ENCODE data around the gene MELTF.

MELTF gene

DNA sequence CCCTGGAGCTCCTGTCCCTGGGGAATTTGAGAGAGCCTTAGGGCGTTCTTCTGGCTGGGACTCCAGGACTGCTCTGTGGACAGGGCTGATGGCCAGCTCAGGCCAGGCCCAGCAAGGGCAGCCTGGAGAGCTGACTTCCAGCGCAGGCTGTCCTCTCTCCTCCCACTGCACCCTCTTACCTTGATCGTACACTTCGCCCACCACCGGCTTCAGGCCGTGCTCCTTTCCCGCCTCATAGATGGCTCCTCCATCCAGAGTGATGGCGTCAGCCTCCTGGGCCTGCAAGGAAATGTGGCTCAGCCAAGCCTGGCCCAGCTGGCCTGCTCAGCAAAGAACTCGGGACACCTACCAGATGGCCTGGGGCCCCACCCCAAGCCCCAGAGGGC lies 3.1 kb downstream of the MELTF start:
- DNase-seq = no peak

DNA sequence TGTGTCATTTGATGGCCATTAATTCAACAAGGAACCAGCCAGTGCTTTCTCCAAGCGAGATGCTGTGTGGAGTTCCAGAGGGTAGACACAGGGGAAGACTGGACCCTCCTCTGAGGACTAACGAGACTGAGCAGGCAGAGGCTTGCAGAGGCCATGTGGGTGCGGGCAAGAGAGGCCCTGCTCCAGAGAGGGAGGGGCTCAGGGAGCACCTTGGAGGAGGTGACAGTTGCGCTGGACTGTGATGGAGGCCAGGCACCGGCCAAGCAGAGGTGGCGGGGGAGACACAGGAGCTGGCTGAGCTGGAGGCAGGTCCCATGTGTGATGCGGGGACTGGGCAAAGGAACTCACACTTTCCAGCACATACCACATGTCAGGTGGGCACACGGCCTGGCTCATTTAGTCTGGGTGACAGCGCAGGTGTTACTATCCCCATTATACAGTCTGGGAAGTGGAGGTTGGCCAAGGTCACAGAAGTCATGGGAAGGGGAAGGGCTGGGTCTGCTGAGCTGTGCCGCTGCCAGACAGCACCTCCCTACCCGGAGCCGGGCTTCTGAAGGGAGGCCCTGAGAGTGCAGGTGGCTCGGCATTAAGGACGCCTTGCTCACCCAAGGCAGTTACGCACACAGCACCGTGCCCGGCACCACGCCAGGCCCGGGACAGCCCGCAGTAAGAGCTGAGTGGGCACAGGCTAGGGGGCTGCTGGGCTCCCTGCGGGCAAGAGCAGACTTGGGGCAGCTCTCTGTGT lies 3.7 kb downstream of the MELTF start:
- no peak for DNase-seq

DNA sequence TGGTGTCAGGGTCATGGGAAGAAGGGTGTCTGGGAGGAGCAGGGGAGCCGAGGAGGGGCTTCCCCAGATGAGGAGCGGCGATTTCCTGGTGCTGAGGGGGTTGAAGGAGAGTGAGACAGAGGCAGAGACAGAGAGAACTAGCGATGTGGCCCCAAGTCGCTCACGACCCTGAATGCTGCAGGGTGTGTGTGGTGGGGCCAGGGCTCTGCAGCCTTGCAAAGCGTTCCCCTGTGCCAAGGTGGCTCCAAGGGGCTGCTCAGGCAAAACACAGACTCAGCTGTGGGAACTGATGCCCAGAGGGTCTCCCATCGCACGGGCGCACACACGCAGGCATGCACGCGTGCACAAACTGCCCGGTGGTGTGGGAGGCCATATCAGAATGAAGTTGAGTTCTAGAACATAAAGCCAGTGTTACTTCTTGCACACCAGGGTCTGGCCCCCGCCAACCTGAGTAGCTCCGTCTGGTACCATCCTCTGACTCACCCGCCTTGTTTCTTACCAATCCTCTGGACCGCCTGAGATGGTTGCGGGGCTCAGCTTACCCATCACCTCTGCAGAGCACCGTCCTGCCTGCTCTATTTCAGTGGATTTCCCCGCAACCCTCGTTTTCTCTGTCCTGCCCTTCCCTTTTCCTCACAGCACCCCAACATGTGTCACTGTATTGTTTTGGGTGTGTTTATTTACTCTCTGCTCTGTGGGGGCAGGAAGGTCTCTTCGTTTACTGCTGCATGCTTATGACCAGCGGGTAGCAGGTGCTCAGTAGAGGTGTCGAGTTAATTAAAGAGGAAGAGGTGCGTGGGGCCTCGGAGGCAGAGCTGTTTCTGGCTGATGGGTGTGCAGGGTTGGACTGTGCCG lies 4.5 kb downstream of the MELTF start:
- no peak for DNase-seq

DNA sequence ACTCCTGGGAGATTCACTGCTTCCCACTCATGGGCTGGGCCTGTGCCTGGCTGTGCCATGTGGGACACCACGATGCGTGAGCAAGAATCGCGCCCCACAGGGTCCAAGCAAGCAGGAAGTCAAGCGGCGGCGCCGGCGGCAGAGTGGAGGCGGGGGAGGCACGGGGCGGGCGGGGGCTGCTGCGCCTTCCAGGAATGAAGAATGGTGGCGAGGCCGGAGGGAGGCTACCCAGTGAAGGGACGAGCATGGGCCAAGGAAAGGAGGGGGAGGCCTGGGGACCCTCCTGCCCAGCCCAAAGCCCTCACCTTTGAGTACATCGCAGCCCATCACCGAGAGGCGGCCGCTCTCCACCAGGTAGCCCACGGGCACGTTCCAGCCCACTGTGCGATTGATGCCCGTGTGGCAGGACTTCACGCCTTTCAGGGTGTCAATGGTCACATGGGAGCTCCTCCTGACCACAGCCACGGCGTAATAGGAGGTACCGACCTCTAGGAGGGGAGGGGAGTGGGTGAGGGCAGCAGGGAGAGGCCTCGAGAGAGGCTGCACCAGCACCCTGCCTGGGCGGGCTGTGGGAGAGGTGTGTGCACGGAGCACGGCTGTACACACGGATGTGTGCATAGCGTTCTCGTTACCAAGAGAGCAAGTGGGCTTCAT lies 5.5 kb downstream of the MELTF start:
- DNase-seq = no peak

DNA sequence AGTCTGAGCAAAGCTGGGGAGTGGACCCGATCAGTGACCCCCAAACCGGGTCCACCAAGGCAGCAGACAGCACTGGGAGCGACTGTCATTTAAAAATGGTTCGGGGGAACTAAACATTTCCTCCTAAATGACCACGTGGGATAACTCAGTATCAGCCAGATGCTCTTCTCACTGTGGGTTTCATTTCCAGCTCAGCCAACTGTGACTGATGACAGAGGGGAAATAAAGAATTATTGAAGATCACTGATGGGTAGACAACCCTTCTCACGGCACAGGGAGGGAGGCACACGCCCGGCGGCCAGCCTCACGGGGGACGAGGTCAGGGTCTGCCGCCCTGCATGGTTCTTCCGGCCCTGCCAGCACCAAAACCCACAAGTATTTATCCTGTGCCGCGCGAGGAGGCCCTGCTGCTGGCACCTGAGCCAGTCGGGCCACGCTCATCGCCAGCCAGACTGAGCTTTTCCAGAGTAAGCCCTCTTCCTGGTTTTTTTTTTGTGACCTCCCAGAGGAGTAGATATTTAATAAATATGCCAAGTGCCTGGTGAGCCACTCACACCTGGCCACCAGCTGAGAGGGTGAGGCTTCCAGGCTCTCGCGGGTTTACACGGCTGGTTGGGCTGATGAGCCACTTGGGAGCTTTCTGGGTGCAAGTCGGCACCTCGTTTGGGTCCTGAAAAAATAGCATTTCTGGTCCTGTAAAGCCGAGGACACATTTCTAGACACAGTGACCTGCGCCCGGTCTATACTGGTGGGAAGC lies 6.2 kb downstream of the MELTF start:
- no peak for DNase-seq

DNA sequence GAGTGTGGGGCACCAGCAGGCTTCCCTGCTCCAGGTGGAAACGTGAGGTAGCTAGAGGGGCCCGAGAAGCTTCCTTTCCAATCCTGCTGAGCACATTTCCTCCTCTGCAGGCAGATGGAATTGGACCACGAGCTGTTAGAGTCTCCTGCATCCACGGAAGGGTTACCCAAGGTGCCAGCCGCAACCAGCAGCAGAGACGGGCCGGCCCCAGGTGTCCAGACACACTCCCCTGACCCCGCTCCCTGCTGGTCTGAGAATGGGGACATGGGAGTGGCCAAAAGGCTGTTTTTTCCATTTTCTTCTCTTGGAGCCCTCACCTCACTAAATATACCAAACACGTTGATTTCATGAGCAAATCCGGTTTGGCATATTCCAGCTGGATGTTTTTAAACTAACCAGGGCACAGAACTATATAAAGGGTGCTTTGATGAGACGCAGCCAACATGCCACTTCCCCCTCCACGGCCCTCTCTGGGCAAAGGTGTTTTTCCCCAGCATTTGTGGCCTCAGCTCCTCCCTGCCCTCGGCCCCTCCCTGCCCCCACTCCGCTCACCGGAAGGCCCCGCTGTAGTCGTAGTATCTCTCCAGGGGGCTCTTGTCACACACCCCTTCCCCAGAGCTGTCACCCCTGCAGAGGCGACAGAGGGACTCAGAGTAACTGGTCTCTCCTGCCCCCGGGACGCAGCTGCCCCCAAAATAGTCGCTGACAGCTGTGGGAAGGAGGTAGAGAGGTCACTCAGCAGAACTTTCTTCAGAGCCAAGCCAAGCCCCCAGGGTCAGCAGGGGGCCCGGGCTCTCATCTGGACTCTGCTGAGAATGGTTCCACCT lies 7.0 kb downstream of the MELTF start:
- no peak for DNase-seq

DNA sequence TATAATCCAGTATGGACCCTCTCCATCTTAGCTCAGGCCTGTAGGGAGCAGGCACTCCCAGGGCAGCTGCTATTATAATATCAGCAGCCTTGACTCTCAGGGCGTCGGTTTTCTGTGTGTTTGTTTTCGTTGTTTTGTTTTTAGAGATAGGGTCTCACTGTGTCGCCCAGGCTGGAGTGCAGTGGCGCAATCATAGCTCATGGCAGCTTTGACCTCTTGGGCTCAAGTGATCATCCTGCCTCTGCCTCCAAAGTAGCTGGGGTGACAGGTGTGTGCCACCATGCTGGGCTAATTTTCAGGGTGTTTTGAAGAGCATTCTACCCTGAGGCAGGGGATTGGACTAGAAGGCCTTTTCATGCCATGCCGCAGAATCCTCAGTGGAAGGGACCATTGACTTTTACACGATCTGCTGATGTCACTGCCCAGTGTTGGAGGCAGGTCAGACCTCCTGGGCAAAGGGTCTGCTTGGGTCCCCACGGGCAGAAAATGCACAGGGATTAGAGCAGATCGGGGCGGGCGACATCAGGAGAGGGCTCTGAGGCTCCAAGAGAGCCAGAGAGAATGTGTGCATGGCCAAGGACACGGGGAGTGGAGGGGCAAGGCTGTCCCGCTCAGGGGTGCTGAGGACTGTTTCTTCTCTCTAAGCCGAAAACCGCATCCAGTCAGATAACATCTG lies 7.8 kb downstream of the MELTF start:
- DNase-seq = no peak

DNA sequence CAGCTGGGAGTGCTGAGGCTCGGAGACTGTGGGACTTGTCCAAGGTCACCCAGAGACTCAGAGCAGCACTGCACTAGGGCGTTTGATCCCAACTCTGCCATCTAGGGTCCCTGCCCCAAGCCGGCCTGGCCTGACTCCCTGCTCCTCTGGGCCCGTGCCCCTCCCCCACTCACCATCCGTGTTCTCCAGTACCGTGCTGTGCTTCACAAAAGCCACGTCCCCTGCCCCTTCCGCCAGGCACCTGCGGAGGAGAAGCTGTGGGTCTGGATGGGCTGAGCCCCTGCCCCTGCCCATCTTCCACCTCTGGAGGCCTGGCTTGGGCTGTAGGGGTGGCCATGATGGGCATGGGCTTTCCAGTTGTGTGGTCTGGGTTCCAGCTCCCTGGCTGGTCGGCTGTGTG lies 8.4 kb downstream of the MELTF start:
- DNase-seq = no peak

DNA sequence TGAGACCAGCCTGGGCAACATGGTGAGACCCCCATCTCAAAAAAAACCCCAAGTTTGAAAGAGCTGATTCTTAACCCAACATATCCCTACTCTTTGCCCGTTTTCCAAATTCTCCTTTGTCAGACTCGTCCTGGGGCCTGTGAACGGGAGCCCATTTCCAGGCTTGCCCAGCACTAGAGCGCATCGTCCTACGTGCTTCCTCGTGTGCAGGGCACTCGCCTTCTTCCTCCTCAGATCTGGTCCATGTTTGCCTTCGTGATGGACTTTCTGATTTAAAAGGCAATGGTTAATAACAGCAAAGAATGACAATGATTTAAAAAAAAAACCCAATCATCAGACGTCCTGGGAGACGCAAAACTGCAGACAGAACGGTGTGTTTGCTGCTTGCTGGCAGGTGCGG lies 10.1 kb downstream of the MELTF start:
- DNase-seq = no peak

DNA sequence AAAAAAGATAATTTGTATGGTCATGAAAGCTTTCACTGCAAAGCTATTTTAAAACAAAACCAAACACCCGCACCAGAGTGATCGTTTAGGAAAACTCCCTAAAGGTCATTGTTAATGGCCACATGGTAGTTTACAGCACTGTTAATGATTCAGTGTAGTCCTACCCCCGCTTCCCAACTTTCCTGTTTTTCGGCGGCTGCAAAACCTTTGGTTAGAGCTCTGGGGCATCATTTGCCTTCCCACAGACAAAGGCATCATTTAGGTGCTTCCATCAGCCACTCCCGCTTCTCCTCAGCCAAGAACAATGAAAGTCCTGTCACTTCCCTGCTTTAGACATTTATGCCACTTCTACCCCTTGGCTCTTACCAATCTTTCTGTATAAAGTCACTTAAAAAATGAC lies 10.6 kb downstream of the MELTF start:
- no peak for DNase-seq

DNA sequence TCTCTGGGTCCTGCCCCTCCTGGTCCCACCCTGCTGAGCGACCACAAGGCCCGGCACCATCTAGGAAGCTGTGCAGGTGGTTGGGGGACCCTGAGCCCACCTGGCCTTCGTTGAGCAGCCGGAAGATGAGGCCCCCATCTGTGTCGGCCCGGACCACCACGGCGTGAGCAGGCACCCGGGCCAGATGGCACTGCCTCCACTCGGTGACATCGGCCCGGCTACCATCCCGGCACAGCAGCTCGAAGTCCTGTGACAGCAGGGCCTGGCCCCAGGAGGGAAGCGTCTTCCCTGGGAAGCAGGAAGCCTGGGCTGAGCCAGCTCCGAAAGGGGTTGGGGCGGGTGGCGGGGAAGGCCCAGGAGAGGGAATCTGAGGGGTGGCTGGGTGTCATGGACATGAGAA lies 12.6 kb downstream of the MELTF start:
- no peak for DNase-seq

DNA sequence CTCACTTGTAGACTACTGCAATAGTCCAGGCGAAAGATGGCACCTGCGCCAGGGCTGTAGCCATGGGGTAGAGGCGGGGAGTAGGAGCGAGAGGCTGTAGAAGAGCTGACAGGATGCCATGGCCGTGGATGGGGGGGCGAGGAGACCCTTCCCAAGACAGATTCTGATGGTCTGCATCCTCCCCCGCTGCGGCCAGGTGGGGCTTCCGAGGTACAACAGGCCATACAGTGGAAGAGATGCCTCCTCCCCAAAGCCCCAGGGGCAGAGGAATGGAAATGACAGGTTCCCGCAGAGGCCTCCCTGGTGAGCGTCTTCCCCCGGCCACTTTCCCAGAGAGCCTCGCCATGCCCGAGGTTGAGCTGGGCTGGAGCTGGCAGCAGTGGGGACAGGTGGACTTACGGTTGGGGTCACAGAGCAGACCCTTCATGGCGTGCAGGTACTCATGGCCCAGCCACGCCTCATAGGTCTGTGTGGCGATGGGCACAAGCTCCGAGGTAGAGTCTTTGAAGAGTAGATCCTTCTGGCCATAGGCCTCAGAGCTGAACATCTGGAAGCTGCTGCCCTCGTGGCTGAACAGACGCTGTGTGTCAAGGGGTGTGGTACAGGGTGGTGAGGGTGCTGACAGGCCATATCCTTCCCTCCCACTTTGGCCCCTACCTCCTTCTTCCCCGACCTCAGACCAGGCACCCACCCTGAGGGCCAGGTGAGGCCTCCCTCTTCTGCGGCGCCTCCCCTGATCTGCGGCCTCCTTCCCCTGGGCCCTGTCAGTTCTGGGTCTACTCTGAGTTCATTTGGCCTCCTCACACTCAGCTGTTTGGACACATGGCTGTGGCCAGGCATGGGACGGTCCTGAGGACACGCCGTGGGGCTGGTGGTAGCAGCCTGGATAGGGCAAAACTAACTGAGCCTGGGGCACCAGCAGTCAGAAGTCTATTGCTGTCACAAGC lies 13.6 kb downstream of the MELTF start:
- DNase-seq = no peak

DNA sequence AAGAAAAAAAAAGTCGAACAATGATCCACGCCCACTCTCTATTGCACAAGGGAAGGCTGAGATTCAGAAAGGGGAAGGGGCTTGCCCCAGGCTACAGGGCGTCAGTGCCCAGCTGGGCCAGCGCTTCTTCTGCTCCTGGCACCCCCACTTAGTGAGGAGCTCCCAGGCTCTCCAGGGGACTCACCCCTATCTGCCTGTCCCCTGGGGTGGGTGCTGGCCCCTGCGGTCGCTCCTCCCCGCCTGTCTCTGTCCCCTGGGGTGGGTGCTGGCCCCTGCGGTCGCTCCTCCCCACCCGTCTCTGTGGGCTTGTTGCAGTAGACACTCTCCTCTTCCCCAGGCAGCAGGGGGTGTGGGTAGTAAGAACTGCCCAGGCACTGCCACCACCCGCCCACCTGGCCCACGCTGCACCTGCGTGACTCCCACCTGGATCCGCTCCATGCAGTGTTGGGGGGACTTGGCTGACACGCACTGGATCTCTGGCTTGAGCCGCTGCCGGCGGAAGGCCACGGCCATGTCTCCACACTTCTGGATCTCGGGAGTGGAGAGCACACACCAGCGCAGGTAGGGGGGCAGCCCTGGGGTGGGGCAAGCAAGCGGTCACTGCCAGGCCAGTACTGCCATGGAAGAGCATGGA lies 14.6 kb downstream of the MELTF start:
- DNase-seq = no peak

DNA sequence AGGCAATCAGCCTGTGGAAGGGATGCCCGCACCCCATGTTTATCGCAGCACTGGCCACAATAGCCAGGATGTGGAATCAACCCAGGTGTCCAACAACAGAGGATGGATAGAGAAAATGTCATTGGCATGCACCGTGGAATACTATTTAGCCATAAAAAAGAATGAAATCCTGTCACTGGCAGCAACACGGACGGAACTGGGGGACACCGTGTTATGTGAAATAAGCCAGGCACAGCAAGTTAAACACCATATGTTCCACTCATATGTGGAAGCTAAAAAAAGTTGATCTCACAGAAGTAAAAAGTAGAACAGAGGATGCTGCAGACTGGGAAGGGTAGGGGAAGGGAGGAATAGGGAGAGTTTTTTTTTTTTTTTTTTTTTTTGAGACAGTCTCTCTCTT lies 15.6 kb downstream of the MELTF start:
- DNase-seq = no peak

DNA sequence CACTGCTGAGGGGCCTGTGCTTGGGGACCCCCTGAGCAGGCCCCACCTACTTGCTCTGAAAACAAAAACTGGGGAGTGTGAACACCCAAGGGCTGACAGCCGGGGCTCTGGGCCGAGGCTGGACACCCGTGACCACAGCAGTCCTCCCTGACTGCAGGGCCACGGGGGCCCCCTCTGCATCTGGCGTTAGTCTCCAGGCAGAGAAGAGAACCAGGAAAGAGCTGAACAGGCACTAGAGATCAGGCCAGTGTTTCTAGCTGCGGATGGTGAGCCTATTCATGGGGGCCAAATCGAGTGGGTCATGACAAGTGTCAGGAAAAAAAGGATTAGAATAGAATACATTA lies 17.1 kb downstream of the MELTF start:
- no peak for DNase-seq

DNA sequence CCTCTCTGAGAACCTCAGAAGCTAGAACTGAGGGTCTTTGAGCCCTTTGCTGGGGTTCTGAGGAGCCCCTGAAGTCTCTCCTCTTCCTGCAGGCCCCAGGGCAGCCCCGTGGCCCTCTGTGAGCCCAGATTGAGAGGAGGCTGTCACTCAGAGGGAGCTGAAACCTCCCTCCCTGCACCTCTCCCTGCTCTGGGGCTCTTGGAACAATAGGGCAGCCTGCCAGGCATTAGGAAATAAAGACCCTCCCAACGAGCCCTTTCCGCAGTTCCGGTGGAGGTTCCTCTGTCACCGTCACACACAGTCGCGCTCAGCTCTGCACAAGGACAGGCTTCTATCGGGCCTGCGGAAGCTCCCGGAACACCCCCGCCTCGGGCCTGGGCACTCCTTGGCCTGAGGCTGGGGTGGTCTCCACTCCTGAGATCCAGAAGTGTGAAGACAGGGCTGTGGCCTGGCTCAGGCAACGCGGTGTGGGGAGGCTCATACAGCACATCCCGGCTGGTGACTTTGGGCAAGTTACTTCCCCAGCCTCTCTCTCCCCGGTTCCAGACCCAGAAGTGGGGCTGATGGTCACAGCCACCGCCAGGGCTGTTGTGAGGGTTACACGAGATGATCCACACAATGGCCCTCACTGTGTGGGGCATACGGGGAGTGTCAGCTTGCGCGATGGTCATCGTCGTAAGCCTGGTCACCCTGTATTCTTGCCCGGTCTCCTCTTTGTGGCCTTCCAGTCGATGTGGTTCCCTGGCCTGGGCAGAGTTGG lies 17.7 kb downstream of the MELTF start:
- DNase-seq = no peak

DNA sequence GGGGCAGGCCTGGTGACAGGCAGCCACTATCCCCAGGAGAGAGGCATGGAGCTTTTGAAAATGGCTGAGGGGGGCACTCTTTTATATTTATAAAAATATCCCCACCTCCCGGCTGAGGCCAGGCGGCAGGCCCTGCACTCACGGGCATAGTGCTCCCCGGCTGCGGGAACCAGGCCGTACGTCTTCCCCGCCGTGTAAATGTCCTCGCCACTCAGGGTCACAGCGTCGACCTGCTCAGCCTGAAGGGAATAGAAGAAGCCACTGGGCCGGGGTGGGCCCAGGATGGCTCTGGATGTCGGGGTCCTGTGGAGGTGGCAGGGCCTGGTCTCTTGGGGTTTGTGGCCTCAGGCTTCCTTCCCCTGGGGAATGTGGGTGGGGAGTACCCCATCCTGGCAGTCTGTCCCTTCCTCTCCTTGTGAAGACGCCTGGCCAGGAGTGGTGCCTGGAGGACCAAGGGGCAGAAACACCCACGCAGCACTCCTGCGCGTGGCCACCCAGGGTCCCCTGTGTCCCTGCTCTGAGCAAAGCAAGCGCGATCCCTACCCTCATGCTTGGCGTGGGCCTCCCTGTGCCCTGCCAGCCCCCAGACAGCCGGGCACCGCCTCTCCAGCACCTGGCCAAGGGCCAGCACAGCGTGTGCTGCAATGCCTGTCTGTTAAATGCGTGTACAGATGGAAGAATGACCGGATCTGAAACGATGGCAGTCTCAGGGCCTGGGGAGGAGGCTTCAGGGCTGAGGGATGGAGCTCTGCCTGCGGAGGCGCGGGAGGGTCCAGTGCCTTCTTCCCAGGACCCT lies 18.9 kb downstream of the MELTF start:
- no peak for DNase-seq

DNA sequence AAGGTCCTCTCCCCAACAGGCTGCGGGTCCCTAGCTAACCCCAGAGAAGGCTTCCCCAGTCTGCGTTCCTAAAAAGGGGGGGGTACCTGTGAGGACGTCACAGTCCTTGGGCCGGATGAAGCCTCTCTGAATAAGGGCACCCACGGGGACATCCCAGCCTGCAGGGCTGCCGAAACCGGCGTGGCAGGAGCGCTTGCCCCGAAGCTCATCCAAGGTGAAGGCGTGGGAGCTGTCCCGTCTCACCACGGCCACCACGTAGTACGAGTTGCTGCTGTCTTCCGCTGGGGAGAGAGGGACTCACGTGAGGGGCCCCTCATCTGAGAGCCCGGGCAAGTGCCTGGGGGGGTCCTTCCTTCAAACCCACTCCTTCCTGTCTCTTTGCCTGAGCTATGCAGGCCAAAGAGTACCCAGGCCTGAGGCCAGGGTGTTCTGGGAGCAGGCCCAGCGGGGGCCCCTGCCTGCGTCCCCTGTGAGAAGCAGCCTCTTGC lies 20.0 kb downstream of the MELTF start:
- no peak for DNase-seq

Data from NCI-H446 treated with DMSO at 0.1 percent for 48 hours (cell line).